Measurements from ENCODE around the gene PCDH15. TPM values are rescaled to one million over a fixed set of nuclear protein-coding genes. Genes with fewer than 3 reads are reported as not detected.

The PCDH15 gene
- total and polyA plus RNA-seq, 2 of the 8 experiments (the other 6 are each of a cell fraction or from before 2014, with no cell fraction given) = 0.11 TPM; not detected in 1

DNA sequence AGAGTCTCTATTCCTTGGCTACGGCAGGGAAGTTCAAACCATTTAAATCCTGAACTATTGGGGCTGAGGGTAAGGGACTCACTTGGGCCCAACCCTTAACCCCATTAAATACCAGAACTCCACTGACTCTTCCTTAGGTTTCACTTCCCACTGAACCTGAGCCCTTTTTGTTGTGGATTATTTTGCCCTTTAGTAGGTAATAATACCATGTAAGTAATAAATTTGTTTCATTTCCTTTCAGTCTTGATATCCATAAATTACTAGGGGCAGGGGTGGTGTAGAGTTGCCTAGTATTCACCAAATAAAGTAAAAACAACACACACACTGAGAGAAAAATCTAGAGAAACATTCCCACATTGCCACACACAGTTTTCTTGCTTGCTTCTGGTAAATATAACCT is 352.0 kb downstream of the PCDH15 start (continued):
- TF ChIP-seq, protein P1, sequence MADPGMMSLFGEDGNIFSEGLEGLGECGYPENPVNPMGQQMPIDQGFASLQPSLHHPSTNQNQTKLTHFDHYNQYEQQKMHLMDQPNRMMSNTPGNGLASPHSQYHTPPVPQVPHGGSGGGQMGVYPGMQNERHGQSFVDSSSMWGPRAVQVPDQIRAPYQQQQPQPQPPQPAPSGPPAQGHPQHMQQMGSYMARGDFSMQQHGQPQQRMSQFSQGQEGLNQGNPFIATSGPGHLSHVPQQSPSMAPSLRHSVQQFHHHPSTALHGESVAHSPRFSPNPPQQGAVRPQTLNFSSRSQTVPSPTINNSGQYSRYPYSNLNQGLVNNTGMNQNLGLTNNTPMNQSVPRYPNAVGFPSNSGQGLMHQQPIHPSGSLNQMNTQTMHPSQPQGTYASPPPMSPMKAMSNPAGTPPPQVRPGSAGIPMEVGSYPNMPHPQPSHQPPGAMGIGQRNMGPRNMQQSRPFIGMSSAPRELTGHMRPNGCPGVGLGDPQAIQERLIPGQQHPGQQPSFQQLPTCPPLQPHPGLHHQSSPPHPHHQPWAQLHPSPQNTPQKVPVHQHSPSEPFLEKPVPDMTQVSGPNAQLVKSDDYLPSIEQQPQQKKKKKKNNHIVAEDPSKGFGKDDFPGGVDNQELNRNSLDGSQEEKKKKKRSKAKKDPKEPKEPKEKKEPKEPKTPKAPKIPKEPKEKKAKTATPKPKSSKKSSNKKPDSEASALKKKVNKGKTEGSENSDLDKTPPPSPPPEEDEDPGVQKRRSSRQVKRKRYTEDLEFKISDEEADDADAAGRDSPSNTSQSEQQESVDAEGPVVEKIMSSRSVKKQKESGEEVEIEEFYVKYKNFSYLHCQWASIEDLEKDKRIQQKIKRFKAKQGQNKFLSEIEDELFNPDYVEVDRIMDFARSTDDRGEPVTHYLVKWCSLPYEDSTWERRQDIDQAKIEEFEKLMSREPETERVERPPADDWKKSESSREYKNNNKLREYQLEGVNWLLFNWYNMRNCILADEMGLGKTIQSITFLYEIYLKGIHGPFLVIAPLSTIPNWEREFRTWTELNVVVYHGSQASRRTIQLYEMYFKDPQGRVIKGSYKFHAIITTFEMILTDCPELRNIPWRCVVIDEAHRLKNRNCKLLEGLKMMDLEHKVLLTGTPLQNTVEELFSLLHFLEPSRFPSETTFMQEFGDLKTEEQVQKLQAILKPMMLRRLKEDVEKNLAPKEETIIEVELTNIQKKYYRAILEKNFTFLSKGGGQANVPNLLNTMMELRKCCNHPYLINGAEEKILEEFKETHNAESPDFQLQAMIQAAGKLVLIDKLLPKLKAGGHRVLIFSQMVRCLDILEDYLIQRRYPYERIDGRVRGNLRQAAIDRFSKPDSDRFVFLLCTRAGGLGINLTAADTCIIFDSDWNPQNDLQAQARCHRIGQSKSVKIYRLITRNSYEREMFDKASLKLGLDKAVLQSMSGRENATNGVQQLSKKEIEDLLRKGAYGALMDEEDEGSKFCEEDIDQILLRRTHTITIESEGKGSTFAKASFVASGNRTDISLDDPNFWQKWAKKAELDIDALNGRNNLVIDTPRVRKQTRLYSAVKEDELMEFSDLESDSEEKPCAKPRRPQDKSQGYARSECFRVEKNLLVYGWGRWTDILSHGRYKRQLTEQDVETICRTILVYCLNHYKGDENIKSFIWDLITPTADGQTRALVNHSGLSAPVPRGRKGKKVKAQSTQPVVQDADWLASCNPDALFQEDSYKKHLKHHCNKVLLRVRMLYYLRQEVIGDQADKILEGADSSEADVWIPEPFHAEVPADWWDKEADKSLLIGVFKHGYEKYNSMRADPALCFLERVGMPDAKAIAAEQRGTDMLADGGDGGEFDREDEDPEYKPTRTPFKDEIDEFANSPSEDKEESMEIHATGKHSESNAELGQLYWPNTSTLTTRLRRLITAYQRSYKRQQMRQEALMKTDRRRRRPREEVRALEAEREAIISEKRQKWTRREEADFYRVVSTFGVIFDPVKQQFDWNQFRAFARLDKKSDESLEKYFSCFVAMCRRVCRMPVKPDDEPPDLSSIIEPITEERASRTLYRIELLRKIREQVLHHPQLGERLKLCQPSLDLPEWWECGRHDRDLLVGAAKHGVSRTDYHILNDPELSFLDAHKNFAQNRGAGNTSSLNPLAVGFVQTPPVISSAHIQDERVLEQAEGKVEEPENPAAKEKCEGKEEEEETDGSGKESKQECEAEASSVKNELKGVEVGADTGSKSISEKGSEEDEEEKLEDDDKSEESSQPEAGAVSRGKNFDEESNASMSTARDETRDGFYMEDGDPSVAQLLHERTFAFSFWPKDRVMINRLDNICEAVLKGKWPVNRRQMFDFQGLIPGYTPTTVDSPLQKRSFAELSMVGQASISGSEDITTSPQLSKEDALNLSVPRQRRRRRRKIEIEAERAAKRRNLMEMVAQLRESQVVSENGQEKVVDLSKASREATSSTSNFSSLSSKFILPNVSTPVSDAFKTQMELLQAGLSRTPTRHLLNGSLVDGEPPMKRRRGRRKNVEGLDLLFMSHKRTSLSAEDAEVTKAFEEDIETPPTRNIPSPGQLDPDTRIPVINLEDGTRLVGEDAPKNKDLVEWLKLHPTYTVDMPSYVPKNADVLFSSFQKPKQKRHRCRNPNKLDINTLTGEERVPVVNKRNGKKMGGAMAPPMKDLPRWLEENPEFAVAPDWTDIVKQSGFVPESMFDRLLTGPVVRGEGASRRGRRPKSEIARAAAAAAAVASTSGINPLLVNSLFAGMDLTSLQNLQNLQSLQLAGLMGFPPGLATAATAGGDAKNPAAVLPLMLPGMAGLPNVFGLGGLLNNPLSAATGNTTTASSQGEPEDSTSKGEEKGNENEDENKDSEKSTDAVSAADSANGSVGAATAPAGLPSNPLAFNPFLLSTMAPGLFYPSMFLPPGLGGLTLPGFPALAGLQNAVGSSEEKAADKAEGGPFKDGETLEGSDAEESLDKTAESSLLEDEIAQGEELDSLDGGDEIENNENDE (IDR thresholded peaks at IDR 0.05; ENCODE audit: insufficient replicate concordance, low read length) = no peak
- TF ChIP-seq CHD2 (IDR thresholded peaks at IDR 0.05; ENCODE audit: low read length) (no peak), BCL11A (IDR thresholded peaks at IDR 0.05; ENCODE audit: low read depth in 2 of 2, low read length in 2 of 2) (no peak)
- TF ChIP-seq, protein P2, sequence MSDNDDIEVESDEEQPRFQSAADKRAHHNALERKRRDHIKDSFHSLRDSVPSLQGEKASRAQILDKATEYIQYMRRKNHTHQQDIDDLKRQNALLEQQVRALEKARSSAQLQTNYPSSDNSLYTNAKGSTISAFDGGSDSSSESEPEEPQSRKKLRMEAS (IDR thresholded peaks at IDR 0.05) = no peak
